AG09319 (cell line): ENCODE data around the gene DEAF1.
A peak's percentile ranks its signal among the peaks of the same experiment; 100 is the strongest.
"Not testable (repeated sequence)": the region's sequence is repeated elsewhere in the genome, so short reads cannot be mapped to it uniquely, and the experiment has no call there.

Experiments used
- DNase-seq: peaks from one replicate; pipeline ENCODE4 v3.0.0-alpha.2; 2010; ENCODE audit warnings: low read depth; ENCODE audit errors: extremely low read depth
- TF ChIP-seq, protein P1 (sequence below): IDR thresholded peaks from 2 replicates; pipeline ENCODE4 v1.5.1; 2011; ENCODE audit warnings: low read depth, mild to moderate bottlenecking, inconsistent platforms, low read length, moderate library complexity

The DEAF1 gene, protein sequence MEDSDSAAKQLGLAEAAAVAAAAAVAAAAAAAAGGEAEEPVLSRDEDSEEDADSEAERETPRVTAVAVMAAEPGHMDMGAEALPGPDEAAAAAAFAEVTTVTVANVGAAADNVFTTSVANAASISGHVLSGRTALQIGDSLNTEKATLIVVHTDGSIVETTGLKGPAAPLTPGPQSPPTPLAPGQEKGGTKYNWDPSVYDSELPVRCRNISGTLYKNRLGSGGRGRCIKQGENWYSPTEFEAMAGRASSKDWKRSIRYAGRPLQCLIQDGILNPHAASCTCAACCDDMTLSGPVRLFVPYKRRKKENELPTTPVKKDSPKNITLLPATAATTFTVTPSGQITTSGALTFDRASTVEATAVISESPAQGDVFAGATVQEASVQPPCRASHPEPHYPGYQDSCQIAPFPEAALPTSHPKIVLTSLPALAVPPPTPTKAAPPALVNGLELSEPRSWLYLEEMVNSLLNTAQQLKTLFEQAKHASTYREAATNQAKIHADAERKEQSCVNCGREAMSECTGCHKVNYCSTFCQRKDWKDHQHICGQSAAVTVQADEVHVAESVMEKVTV

DNA sequence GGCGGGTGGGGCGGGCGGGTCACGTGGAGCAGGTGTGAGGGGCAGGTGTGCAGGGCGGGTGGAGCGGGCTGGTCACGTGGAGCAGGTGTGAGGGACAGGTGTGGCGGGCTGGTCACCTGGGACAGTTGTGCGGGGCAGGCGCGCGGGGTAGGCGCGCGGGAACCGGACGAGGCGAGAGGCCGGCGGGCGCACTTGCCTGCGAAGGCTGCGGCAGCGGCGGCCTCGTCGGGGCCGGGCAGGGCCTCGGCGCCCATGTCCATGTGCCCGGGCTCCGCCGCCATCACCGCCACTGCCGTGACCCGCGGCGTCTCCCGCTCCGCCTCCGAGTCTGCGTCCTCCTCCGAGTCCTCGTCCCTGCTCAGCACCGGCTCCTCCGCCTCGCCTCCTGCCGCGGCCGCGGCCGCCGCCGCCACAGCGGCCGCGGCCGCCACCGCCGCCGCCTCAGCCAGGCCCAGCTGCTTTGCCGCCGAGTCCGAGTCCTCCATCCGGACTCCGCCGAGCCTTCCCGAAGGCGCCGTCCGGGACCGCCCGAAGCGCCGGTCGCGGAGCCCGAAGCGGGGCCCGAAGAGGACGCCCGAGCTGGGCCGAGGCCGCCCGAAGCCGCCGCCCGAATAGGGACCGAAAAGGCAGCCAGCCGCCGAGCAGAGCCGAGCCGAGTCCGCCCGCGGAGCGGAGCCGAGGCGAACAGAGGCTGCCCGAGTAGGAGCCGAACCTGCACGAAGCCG is at the start of gene DEAF1:
Gene DEAF1 (minus strand): TSS at position 660 of the 725 bp plus-strand sequence. CDS start 175 bp downstream, at position 485.
- TF ChIP-seq, protein P1, sequence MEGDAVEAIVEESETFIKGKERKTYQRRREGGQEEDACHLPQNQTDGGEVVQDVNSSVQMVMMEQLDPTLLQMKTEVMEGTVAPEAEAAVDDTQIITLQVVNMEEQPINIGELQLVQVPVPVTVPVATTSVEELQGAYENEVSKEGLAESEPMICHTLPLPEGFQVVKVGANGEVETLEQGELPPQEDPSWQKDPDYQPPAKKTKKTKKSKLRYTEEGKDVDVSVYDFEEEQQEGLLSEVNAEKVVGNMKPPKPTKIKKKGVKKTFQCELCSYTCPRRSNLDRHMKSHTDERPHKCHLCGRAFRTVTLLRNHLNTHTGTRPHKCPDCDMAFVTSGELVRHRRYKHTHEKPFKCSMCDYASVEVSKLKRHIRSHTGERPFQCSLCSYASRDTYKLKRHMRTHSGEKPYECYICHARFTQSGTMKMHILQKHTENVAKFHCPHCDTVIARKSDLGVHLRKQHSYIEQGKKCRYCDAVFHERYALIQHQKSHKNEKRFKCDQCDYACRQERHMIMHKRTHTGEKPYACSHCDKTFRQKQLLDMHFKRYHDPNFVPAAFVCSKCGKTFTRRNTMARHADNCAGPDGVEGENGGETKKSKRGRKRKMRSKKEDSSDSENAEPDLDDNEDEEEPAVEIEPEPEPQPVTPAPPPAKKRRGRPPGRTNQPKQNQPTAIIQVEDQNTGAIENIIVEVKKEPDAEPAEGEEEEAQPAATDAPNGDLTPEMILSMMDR = no peak
- peak; percentile 94 for DNase-seq

DNA sequence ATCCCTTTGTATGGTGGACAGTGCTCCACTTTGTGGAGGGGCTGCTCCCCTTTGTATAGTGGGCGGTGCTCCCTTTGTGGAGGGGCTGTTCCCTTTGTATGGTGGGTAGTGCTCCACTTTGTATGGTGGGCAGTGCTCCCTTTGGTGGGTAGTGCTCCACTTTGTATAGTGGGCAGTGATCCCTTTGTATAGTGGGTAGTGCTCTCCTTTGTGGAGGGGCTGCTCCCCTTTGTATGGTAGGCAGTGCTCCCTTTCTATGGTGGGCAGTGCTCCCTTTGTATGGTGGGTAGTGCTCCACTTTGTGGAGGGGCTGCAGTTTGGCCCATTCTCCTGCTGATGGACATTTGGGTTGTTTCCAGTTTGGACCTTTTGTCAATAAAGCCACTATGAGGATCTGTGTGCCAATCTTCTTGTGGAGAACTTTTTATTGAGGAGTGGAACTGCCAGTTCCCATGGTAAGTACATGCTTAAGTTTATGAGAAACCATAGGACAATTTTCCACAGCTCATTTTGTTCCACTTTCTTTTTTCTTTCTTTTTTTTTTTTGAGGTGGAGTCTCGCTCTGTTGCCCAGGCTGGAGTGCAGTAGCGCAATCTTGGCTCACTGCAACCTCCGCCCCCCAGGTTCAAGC is 47.7 kb upstream of the DEAF1 start:
- TF ChIP-seq, protein P1 = no peak
- no peak for DNase-seq

DNA sequence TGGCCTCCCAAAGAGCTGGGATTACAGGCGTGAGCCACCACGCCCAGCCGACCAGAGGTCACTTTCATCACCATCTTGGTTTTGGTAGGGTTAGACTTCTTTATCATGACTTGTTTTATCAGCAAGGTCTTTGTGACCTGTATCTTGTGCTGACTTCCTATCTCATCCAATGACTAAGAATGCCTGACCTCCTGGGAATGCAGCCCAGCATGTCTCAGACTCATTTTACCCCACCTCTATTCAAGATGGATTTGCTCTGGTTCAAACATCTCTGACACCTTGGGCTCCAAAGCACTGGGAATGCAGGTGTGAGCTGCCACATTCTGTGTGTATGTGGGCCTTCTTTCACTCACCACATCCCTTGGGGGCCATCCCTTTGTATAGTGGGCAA is 47.1 kb upstream of the DEAF1 start:
- no peak for DNase-seq
- TF ChIP-seq, protein P1 = no peak

DNA sequence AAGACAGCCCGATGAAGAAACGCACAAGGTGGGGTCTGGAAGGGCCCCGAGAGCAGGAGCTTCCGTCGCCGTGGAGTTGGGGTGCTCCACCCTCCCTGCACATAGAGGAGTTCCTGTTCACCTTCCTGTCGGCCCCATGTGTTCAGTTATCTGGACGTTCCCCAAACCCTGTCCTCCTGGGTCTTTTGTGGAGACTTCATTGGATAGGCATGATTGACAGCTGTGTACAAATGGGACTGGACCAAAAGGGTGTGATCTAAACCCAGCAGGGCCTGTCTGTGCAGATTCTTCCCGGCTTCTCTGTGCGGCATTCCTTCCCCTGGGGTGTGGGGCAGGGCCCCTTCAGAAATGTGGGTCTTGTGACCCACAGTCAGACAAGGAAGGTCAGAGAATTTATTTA is 42.9 kb upstream of the DEAF1 start:
- DNase-seq = not testable (repeated sequence)

DNA sequence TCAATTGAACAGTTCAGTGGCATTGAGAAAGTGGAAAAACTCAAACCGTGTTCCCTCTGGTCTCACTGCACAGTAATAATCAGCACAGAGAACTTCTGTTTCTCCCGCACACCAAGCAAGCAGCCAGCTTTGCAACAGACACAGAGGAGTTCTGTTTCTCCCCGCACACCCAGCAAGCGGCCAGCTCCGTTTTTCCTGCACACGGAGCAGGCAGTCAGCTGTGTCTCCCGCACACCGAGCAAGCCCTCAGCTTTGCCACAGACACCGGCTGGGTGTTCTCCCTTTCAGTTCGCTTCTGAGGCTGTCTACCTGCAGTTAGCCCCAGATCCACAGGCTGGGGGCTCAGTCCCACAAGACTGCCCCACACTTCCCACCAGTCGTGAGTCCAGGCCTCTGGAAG is 42.3 kb upstream of the DEAF1 start:
- DNase-seq = no peak
- TF ChIP-seq, protein P1 = no peak

DNA sequence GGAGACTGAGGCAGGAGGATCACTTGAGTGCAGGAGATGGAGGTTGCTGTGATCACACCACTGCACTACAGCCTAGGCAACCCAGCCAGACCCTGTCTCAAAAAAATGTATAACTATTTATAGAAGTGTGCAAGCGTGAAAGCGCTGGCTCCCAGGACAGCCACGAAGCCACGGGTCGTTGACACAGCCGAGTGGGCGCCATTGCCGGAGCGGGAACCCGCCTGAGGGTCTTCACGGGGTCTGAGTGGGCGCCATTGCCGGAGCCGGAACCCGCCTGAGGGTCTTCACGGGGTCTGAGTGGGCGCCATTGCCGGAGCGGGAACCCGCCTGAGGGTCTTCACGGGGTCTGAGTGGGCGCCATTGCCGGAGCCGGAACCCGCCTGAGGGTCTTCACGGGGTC is 39.5 kb upstream of the DEAF1 start:
- not testable (repeated sequence) for DNase-seq

DNA sequence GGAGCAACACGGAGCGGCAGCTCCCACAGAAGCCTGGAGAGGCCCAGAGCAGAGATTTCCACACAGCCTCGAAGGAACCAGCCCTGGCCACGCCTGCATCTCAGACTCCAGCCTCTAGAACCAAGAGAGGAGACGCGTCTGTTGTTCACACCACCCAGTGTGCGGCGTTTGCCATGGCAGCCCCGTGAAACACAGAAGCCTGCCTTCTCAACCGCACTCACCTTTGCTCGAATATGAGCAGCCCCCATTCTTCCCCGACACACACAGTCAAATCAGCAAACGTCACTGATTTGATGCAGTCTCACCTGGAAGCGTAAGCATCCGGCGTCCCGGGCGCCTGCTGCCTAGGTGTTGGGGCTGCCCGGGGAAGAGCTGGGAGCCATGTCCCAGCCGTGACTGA is 38.0 kb upstream of the DEAF1 start:
- no peak for DNase-seq
- TF ChIP-seq, protein P1 = no peak
